Activated CD4-positive, CD25-positive, alpha-beta regulatory T cell treated with anti-CD3 and anti-CD28 coated beads, Interleukin-2, amount 50 U/mL, for 24 hours (primary cell): ENCODE data around the gene DFFB.

Source experiments
- ATAC-seq, 2 donors: fragments of 150-1000 bp; cut with Tn5 transposase; one replicate each; pipeline ENCODE4 v1.10.0; 2021; ENCODE audit warnings: mild to moderate bottlenecking in 1 of 2, moderate library complexity in 1 of 2

The DFFB gene

GRCh38 chr1:3831689-3832088 lies 25.6 kb upstream of the DFFB start:
- no peak for ATAC-seq

- ATAC-seq, result no peak
These were observed 22.6 kb upstream of the DFFB start for GRCh38 chr1:3834701-3835100.

DNA sequence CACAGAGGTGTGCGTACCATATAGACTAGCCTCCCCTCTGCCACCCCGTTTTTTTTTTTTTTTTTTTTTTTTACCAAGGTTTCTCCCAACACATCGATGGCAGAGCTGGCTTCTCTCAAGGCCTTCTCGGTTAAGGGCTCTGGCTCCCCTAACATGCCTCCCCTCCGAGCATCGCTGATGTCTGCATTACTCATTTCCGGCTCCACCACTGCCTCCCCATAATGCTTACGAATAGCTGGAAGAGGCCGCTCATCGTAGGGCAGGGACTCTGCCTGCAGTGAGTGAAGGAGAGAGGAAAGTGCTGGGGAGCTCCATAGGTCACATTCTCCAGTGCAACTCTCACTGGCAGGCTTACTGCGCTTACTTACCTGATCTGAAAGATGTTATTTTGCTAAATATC lies 20.9 kb upstream of the DFFB start:
- ATAC-seq, result no peak

- ATAC-seq, result no peak
These were observed 20.1 kb upstream of the DFFB start for GRCh38 chr1:3837200-3837599.

GRCh38 chr1:3837685-3838084 lies 19.6 kb upstream of the DFFB start:
- no peak for ATAC-seq

- ATAC-seq, result no peak
These were observed 18.5 kb upstream of the DFFB start for GRCh38 chr1:3838788-3839187.

GRCh38 chr1:3841491-3841890 lies 15.8 kb upstream of the DFFB start:
- no peak for ATAC-seq

DNA sequence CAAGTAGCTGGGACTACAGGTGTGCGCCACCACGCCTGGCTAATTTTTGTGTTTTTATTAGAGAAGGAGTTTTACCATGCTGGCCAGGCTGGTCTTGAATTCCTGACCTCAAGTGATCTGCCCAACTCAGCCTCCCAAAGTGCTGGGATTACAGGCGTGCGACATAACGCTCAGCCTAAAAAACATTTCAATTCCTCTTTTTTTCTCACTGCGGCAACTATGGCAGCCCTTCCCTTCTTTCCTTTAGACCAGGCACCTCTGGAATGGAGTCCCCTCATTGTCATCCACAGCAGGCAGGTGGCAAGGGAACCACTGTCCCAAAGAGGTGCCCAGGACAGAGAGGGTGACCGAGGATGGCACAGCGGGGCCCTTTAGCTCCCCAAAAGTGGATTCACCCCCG lies 14.4 kb upstream of the DFFB start:
- no peak for ATAC-seq

- ATAC-seq, result no peak
These were observed 10.7 kb upstream of the DFFB start for GRCh38 chr1:3846541-3846940.

DNA sequence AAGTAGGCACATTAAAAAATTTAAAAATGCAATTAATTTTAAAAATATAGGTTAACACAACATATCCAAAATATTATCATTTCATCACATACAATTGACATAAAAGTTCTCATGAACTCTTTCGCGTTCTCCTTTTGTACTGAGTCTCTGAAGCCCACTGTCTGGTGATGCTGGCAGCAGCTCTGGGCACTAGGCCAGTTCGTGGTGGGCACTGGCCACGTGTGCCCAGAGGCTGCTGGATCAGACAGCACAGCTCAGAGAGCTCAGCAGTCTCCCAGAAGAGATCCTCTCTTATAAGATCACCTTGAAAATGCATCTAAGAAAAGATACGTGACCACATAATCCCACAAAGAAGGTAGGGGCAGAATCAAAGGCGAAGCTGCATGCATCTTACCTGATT lies 10.2 kb upstream of the DFFB start:
- ATAC-seq, result no peak

DNA sequence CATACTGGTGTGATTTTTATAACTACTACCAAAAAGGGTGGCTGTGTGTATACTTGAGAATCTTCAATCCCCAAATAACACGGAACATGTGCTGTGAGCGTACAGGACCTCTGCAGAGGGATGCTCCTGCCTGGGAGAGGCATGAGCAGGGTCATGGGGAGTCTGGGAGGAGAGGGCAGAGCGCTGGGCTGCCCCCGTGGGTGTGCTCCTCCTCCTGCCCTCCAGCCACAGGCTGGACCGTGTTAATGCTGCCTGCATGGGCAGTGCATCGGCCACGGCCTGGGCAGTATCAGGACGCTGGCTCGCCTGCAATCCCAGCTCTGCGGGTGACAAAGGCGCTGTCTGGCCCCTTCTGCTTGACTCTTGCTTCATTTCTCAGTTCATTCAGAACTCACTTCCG lies 6.4 kb upstream of the DFFB start:
- ATAC-seq, result no peak

- ATAC-seq, result no peak
These were observed 6.0 kb upstream of the DFFB start for GRCh38 chr1:3851292-3851691.

DNA sequence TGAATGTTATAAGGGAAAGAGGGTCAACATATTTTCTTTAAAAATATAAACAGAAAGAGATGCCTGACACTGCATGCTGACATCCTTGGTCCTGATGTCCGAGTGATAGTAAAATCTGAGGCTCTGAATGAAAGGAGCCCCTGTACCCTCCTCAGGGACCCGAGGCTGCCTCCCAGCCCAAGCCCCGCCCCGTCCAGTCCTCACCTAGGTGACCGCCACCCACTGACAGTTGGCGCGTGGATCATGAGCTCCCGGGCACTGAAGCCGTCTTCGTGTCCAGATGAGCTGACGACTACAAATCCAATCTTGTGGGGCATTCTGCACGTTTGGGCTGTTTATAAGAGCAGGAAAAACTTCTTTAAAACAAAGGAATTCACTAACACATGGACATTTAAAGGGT lies 5.2 kb upstream of the DFFB start:
- ATAC-seq, result no peak

- no peak for ATAC-seq
These were observed 4.4 kb upstream of the DFFB start for GRCh38 chr1:3852711-3853485.

GRCh38 chr1:3857791-3858129 lies 484 bp downstream of the DFFB start:
- no peak for ATAC-seq

DNA sequence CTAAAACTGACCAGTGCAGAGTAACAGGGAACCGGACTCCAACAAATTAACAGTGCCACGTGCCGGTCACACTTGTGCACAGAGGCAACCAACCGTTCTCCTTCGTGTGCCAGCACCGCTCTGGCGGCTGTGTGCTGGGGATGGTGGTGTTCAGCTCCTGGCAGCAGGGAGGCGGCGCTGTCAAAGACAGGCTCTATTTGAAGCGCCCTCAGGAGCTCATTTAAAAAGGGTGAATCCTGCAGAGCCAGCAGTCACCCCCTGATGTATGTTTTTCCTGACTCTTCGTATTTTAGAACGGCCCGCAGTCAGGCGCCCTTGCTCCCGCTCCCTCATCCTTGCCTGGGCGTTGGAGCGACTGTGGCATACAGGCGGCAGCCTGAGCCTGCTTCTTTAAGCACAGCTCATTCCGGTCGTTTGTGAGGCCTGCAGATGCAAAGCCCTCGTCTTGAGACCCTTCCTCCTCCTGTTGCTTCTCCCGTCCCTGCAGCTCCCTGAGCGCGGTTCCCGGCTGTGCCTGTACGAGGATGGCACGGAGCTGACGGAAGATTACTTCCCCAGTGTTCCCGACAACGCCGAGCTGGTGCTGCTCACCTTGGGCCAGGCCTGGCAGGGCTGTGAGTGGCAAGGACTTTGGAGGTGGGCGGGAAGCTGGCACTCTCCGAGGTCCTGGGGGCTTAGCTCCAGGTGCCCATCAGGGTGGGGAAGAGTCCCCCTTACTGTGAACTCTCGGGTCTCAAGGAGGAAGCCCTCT lies 1.1 kb downstream of the DFFB start:
- no peak for ATAC-seq

- no peak for ATAC-seq
These were observed 6.1 kb downstream of the DFFB start for GRCh38 chr1:3863231-3863935.

DNA sequence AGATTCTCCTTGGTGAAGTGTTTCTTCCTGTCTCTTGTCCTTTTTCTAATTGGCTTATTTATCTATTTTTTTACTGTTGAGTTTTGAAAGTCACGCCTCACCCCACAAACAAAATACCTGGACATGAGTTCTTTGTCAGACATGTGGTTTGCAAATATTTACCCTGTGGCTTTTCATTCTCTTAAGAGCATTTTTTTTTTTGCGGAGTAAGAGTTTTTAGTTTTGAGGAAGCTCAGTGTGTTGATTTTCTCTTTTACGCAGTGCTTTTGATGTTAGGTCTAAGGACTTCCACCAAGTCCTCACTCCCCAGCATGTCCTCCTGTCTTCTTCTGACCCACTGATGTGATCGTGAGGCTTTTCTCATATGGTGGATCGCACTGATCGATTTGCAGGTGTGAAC lies 7.6 kb downstream of the DFFB start:
- no peak for ATAC-seq

GRCh38 chr1:3865606-3866160 lies 8.4 kb downstream of the DFFB start:
- ATAC-seq, result no peak

DNA sequence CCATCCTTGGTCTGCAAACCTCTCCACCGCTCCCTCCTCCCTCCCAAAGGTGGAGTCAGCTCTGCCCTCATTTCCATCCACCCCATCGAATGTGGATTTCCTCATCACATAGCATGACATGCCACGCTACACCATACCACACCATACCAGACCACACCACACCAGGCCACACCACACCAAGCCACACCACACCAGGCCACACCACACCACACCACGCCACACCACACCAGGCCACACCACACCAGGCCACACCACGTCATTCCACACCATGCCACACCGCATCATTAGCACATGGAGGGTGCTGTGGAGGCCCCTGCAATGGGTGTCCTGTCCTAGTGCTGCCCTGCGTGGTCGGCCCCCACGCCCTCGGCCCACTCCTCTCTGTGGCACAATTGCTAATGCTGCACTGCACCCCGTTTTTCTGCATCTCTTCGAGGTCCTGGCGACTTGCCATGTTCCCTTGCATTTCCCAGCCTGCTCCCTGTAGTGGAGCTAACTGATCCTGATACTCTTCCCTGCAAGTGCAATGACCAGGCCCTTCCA lies 11.3 kb downstream of the DFFB start:
- ATAC-seq, result no peak

DNA sequence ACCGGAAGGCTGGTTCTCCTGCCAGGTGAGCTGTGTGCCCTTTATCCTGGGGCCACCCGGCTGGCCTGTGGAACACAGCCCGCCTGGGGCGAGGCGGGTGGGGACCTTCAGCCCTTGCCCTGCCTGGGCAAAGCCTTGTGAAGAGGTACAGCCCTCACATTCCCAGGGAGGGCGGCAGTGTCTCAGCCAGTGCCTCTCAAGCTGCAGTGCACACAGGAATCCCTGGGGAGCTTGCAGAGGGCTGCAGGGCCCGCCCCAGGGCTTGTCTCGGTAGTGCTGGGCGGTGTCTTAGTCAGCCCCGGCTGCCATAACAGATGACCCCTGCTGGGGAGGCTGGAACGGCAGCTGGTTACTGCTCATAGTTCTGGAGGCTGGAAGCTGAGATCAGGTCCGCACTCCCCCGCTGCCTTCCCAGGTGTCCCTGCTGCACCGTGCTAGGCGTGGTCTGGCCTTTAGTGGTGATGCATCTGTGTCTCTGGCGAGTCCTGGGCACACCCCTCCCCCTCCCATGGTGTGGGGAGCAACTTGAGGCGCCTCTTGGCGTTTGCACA lies 12.6 kb downstream of the DFFB start:
- no peak for ATAC-seq

GRCh38 chr1:3871451-3871805 lies 14.2 kb downstream of the DFFB start:
- ATAC-seq, result no peak

DNA sequence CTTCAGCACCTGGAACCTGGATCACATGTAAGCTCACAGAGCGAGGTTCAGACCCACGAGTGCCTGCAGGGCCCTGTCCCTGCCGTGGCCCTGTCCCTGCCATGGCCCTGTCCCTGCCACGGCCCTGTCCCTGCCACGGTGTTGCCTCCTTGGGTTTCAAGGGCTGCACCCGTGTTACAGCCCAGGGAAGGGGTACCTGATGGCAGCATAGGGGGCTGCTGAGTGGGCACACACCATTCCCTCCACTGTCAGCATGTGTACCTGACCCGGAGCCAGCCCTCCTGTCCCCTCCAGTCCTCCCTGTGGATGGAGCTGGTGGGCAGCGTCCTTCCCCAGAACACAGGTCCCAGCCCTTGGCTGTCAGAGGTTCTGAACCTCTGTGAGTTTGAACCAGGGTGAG lies 15.3 kb downstream of the DFFB start:
- ATAC-seq, result no peak
